SK-N-SH (cell line): Measurements from ENCODE around the gene FGF13. TPM values are rescaled to one million over a fixed set of nuclear protein-coding genes. Genes with fewer than 3 reads are reported as not detected.

Source experiments
- CTCF ChIA-PET: fragments of 300-600, 350-600 bp; formaldehyde crosslinking; extraction: SDS; loops from one replicate; lab custom pipeline; 2021; lab: Yijun Ruan, JAX
- POLR2A ChIA-PET: fragments of 350-600 bp; sonication (Branson Sonifier 250); formaldehyde crosslinking; extraction: SDS; loops from one replicate; lab custom pipeline; 2020; ENCODE audit warnings: antibody characterized with exemption, inconsistent platforms; lab: Yijun Ruan, JAX
- DNase-seq: peaks from one replicate; pipeline ENCODE4 v3.0.0; 2012
- H2AFZ ChIP-seq: fragments of 200-600 bp; sonication (generic); 2 replicates; pipeline ENCODE4 v1.8.1; 2016; ENCODE audit warnings: antibody characterized with exemption, mild to moderate bottlenecking, low read depth
- H3F3A ChIP-seq: fragments of 200-600 bp; sonication (generic); replicated peaks from 2 replicates; pipeline ENCODE3; 2016; ENCODE audit warnings: antibody characterized with exemption, mild to moderate bottlenecking; ENCODE audit not compliant: insufficient read depth
- H3K27ac ChIP-seq, 2 experiments: fragments of 200-500 bp in 1 of 2; fragments of 200-600 bp in 1 of 2; sonication (Bioruptor generic) in 1 of 2; sonication (generic), shearing (Covaris generic) in 1 of 2; 2 replicates each; pipeline versions ENCODE4 v1.5.1 to v1.6.1; 2014 to 2016; ENCODE audit warnings: low read depth in 2 of 2, inconsistent platforms in 1 of 2, low read length in 1 of 2, mild to moderate bottlenecking in 1 of 2, mixed read lengths in 1 of 2
- H3K27me3 ChIP-seq: fragments of 200-600 bp; sonication (generic), shearing (Covaris generic); 2 replicates; pipeline ENCODE4 v1.6.1; 2016; ENCODE audit warnings: mixed run types; ENCODE audit not compliant: insufficient read depth
- H3K36me3 ChIP-seq, 2 experiments: fragments of 200-500 bp in 1 of 2; fragments of 200-600 bp in 1 of 2; sonication (Bioruptor generic) in 1 of 2; sonication (generic) in 1 of 2; replicated peaks in 1 of 2; 2 replicates each; pipeline versions ENCODE3 to v1.5.1; 2014 to 2016; ENCODE audit warnings: low read length in 1 of 2, mild to moderate bottlenecking in 1 of 2; ENCODE audit not compliant: insufficient read depth in 2 of 2, control insufficient read depth in 1 of 2
- H3K4me1 ChIP-seq, 2 experiments: fragments of 200-500 bp in 1 of 2; fragments of 200-600 bp in 1 of 2; sonication (Bioruptor generic) in 1 of 2; sonication (generic), shearing (Covaris generic) in 1 of 2; 2 replicates each; pipeline versions ENCODE4 v1.5.1 to v1.6.1; 2014 to 2016; ENCODE audit warnings: low read depth in 1 of 2, low read length in 1 of 2, mixed run types in 1 of 2; ENCODE audit not compliant: insufficient read depth in 2 of 2, control insufficient read depth in 1 of 2
- H3K4me2 ChIP-seq: fragments of 200-600 bp; sonication (generic), shearing (Covaris generic); 2 replicates; pipeline ENCODE4 v1.6.1; 2017; ENCODE audit warnings: mixed run types
- H3K4me3 ChIP-seq, 2 experiments: fragments of 200-500 bp in 1 of 2; fragments of 200-600 bp in 1 of 2; sonication (Bioruptor generic) in 1 of 2; sonication (generic), shearing (Covaris generic) in 1 of 2; 2 replicates each; pipeline versions ENCODE4 v1.5.1 to v1.8.1; 2014 to 2016; ENCODE audit warnings: low read depth in 2 of 2, inconsistent platforms in 1 of 2, low read length in 1 of 2, mild to moderate bottlenecking in 1 of 2, mixed read lengths in 1 of 2, moderate library complexity in 1 of 2
- H3K79me2 ChIP-seq: fragments of 200-600 bp; sonication (generic); 2 replicates; pipeline ENCODE4 v1.8.1; 2017; ENCODE audit warnings: mild to moderate bottlenecking; ENCODE audit not compliant: insufficient read depth
- H3K9ac ChIP-seq: fragments of 200-600 bp; sonication (generic); 2 replicates; pipeline ENCODE4 v1.6.1; 2017; ENCODE audit warnings: mixed run types
- H3K9me2 ChIP-seq: fragments of 200-600 bp; sonication (generic); 2 replicates; pipeline ENCODE4 v1.6.1; 2017; ENCODE audit warnings: mixed run types
- H3K9me3 ChIP-seq: fragments of 200-600 bp; sonication (generic); 2 replicates; pipeline ENCODE4 v1.6.1; 2017; ENCODE audit warnings: mixed run types, mild to moderate bottlenecking, moderate library complexity
- H4K20me1 ChIP-seq: fragments of 200-600 bp; sonication (generic); 2 replicates; pipeline ENCODE4 v1.6.1; 2017; ENCODE audit warnings: mild to moderate bottlenecking, mixed run types; ENCODE audit not compliant: insufficient read depth
- EZH2phosphoT487 ChIP-seq: fragments of 200-600 bp; sonication (generic); IDR thresholded peaks from 2 replicates; pipeline ENCODE4 v1.6.1; 2017; ENCODE audit warnings: low read depth, mixed run types, mild to moderate bottlenecking, antibody characterized with exemption, moderate library complexity, borderline replicate concordance
- FOXJ3 ChIP-seq: sonication (generic); formaldehyde crosslinking; IDR thresholded peaks from 2 replicates; pipeline ENCODE4 v1.5.1; 2020; ENCODE audit warnings: mild to moderate bottlenecking, missing genetic modification reagents
- GATA2 ChIP-seq: sonication (generic); formaldehyde crosslinking; IDR thresholded peaks from 2 replicates; pipeline ENCODE4 v1.5.0; 2020; ENCODE audit warnings: mild to moderate bottlenecking, missing genetic modification reagents
- NFIC ChIP-seq: IDR thresholded peaks from 2 replicates; pipeline ENCODE4 v1.4.0; 2012; ENCODE audit warnings: borderline replicate concordance
- NRF1 ChIP-seq: IDR thresholded peaks from 2 replicates; pipeline ENCODE4 v1.6.1; 2012; ENCODE audit warnings: low read depth, mild to moderate bottlenecking, low read length
- POLR2AphosphoS5 ChIP-seq: IDR thresholded peaks from 2 replicates; pipeline ENCODE4 v1.6.1; 2012; ENCODE audit warnings: low read depth, low read length
- RFX5 ChIP-seq: IDR thresholded peaks from 2 replicates; pipeline ENCODE4 v1.6.1; 2012; ENCODE audit warnings: mild to moderate bottlenecking, improper control_type of control experiment, low read length
- YY1 ChIP-seq: IDR thresholded peaks from 2 replicates; pipeline ENCODE4 v1.4.0; 2012; ENCODE audit warnings: low read depth, mild to moderate bottlenecking
- WGBS: methylation state at CpG from one replicate; pipeline ENCODE4 v1.1.6; 2017; ENCODE audit warnings: low lambda C conversion rate; 5-methylcytosine and 5-hydroxymethylcytosine counted together
- polyA plus RNA-seq, 3 experiments: library from polyadenylated mRNA; depleted of rRNA; stranded (reverse); fragments of >200 nt; gene quantifications; 2 replicates each; pipeline ENCODE4 v1.2.3, GENCODE V29; 2012
- small RNA-seq, 7 experiments: library from RNA; depleted of rRNA; stranded (forward); fragments of <200 nt; gene quantifications; one replicate each; pipeline ENCODE3, GENCODE V24; 2012
- TF ChIP-seq, protein P1 (sequence below): IDR thresholded peaks from 2 replicates; pipeline ENCODE4 v1.4.0; 2012; ENCODE audit warnings: low read depth, borderline replicate concordance
- TF ChIP-seq, protein P2 (sequence below): IDR thresholded peaks from 2 replicates; pipeline ENCODE4; 2012

The FGF13 gene
- polyA plus RNA-seq, 1 of the 3 experiments (the other 2 are of a cell fraction): 0.12 TPM

DNA sequence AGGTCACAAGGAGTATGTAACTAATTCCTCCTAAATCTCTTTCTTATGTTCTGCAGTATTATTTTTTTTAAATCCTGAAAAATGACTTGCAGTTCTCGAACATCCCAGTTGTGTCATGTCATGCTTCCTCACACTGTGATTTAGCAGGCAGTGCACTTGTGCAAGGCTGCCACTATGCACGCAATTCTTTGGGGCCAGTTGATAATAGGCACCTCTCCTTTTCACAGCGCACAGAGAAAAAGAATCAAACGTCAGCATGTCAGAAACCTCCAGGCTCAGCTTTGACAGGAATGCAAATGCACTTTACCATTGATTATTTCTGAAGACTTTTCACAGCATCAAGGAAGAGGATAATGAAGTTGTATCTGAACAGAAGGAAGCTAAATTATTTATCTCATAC lies 62.9 kb downstream of the FGF13 start (continued):
- TF ChIP-seq, protein P1, sequence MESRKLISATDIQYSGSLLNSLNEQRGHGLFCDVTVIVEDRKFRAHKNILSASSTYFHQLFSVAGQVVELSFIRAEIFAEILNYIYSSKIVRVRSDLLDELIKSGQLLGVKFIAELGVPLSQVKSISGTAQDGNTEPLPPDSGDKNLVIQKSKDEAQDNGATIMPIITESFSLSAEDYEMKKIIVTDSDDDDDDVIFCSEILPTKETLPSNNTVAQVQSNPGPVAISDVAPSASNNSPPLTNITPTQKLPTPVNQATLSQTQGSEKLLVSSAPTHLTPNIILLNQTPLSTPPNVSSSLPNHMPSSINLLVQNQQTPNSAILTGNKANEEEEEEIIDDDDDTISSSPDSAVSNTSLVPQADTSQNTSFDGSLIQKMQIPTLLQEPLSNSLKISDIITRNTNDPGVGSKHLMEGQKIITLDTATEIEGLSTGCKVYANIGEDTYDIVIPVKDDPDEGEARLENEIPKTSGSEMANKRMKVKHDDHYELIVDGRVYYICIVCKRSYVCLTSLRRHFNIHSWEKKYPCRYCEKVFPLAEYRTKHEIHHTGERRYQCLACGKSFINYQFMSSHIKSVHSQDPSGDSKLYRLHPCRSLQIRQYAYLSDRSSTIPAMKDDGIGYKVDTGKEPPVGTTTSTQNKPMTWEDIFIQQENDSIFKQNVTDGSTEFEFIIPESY: no peak
- no peak for TF ChIP-seq NFIC

DNA sequence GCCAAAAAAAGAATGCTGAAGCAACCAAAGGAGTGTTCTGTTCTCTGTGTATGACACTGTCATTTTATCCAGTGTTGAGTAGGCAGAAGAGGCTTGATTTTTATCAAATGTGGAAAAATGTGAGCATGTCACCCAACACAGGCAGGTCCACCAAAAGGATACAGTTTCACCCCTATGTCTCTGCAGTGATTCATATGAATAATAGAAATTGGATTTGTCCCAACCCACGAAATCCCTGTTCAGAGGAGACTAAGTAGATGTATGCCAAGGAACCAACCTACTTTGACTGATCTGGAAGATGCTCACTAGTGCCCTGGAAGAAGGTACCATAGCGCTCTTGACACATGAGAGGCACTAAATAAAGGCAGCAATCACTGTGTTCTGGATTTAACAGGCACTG lies 72.5 kb downstream of the FGF13 start:
- Histone ChIP-seq H2AFZ (no peak overlapping the region), H3K9ac (no peak overlapping the region)
- POLR2A ChIA-PET: no interaction called here

More for the DNA sequence above, 72.5 kb downstream of the FGF13 start:
- H3K9me2 ChIP-seq: no peaks in the 10 kb centered on the region
- no peaks in the 10 kb centered on the region for H3K79me2 ChIP-seq
- H4K20me1 ChIP-seq: no peaks in the 10 kb centered on the region
- 0% methylated on average over 2 of the region's 2 CpGs for WGBS
- H3K4me1 ChIP-seq: no peaks in the 10 kb centered on the region
- no peak overlapping the region for H3K4me3 ChIP-seq
- TF ChIP-seq NRF1 (no peak), YY1 (no peak), RFX5 (no peak), FOXJ3 (CRISPR knock-in tag) (no peak), GATA2 (CRISPR knock-in tag) (no peak), EZH2phosphoT487 (no peak), POLR2AphosphoS5 (no peak)
- TF ChIP-seq, protein P2, sequence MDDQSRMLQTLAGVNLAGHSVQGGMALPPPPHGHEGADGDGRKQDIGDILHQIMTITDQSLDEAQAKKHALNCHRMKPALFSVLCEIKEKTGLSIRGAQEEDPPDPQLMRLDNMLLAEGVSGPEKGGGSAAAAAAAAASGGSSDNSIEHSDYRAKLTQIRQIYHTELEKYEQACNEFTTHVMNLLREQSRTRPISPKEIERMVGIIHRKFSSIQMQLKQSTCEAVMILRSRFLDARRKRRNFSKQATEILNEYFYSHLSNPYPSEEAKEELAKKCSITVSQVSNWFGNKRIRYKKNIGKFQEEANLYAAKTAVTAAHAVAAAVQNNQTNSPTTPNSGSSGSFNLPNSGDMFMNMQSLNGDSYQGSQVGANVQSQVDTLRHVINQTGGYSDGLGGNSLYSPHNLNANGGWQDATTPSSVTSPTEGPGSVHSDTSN: no peak
- CTCF ChIA-PET: no interaction called here
- H3K4me2 ChIP-seq: no peak overlapping the region
- H3K9me3 ChIP-seq: no peaks in the 10 kb centered on the region
- no peak for DNase-seq
- H3K36me3 ChIP-seq: no peaks in the 10 kb centered on the region
- no peaks in the 10 kb centered on the region for H3K27me3 ChIP-seq
- H3K27ac ChIP-seq: no peak overlapping the region
- H3F3A ChIP-seq: no peaks in the 10 kb centered on the region

Small RNA genes lying within 50 kb of the gene (small RNA-seq; reads per million reads assigned to genes)
- gene AL031386.1: 0 reads per million in 7 experiments
- 0 reads per million in 7 experiments for gene MIR504
